Stimulated activated CD4-positive, alpha-beta T cell treated with anti-CD3 and anti-CD28 coated beads, Interleukin-12 subunit alpha, Interleukin-12 subunit beta, amount 100 ng/mL, for 48 hours (primary cell): ENCODE measurements around the gene TMC4.
A peak's percentile ranks its signal among the peaks of the same experiment; 100 is the strongest.

Source experiments
- DNase-seq, 3 donors: peaks; one replicate each; pipeline ENCODE4 v3.0.0-alpha.2; 2020; ENCODE audit warnings: low read depth in 2 of 3, low spot score in 1 of 3

TMC4 gene

GRCh38 chr19:54155694-54156093 is 17.3 kb downstream of the TMC4 start:
- DNase-seq: no peak

DNA sequence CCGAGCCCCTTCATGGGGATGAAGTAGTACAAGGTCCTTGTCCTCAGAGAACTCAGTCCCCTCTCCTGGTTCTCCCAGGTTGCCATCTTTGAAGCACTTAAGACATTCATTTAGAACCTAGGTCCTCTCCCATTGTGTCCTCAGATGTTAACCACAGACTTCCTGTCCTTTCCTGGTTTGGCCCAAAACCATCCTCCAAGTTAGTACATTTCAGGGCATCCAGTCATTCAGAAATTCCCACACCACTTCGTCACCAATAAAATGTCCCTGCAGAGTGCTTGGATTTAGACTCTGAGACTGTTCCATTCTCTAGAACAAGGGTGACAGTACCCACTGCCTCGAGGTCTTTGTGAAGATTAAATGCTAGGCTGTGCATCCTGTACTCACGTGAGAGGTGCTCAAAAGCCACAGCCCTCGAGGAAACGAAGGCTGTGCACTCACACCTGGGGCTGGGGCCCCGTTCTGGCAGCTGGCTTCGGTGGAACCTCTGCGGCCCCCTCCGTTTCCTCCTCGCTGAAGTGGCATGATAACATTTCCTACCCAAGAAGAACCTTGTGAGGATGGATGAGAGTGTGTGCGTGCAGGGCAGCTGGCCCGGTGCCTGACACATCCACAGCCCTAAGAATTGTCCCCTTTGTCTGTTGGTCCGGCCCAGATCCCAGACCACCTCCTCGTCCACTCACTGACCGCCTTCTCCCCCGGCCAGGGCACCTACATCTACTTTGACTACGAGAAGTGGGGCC is 18.2 kb downstream of the TMC4 start:
- no peak for DNase-seq

GRCh38 chr19:54153731-54154326 is 19.1 kb downstream of the TMC4 start:
- DNase-seq: no peak

GRCh38 chr19:54152878-54153524 is 20.0 kb downstream of the TMC4 start:
- no peak for DNase-seq

GRCh38 chr19:54152267-54152666 is 20.7 kb downstream of the TMC4 start:
- no peak for DNase-seq

GRCh38 chr19:54151362-54152035 is 21.5 kb downstream of the TMC4 start:
- DNase-seq: no peak

GRCh38 chr19:54149021-54149812 is 23.7 kb downstream of the TMC4 start:
- DNase-seq: no peak

GRCh38 chr19:54148158-54148557 is 24.8 kb downstream of the TMC4 start:
- no peak for DNase-seq

DNA sequence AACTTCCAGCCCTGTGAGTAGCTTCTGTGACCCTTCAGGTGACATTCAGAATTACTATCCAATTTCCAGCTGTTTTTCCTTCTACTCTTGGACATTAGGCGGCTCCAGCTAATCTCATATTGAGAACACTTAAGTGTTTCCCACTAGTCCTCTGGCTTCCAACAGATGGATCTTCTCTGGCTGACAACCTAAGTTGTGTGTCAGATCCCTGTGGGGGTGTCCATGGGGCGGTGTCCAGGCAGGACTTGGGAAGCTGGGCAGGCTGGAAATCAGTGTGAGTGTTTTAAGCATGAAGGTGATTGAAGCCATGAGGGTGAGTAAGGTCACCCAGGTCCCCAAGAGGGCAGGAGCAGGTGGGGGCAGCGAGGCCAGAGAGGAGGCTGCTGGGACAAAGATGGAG is 25.3 kb downstream of the TMC4 start:
- no peak for DNase-seq

- DNase-seq: no peak
Measured at GRCh38 chr19:54145541-54146158, 27.3 kb downstream of the TMC4 start.

GRCh38 chr19:54142166-54142780 is 30.7 kb downstream of the TMC4 start:
- DNase-seq: no peak

DNA sequence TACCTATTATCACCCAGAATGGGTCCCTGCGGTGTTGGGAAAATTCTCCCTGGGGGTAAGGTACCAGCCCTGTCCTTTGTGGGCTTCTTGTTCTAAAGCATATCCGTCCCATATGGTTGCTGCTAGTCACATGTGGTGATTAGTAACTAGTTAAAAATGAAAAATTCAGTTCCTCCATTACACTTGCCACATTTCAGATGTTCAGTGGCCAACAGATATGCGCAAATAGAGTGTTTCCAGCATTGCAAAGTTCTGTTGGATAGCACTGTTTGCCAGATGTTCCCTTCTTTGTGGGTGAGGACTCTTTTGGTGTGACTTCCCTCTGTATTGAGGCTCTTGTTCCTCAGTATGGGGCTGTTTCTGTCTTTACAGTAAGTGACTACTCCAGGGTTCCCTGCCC is 31.6 kb downstream of the TMC4 start:
- no peak for DNase-seq

DNA sequence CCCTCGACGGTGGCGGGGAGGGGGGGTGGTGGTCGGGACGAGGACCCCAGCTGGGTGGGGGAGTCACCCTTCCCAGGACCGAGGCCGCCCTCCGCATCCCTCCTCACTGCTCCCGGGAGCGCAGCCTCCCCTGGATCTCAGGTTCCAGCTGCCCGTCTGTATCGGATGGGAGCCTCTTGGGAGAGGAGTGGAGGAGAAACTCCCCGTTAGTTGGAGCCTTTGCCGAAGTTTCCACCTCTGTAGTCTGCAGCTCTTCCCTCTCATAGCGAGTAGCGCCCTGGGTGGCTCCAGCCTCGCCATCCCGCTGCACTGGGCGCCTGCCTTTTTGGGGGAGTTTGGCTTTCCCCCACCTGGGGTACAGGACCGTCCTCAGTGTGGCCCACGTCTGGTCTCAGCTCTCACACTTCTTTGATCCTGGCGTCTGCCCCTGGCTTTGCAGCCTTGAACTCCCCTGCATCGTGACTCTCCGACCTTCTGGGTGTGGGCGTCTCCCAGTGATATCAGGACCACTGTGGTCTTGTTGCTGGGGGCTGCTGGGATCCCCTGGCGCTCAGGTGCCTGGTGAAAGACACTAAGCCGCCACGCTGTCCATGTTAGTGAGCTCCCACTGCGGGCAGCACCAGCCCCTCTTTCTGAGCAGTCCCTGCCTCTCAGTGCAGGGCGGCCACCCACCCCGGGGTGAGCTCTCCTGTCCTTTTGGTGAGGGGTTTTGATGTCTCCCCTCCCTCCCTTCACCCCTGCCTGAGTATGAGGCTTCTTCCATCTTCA is 34.3 kb downstream of the TMC4 start:
- peak in 1 of 3 donors; percentile 24 for DNase-seq

GRCh38 chr19:54137699-54138488 is 35.1 kb downstream of the TMC4 start, which contains the start of gene CNOT3:
CNOT3 (plus strand) TSS chr19:54137762; CDS start chr19:54142979, 5,217 bp downstream.
- peak in 1 of 3 donors; percentile 15 for DNase-seq

- DNase-seq: peak; percentile 97 to 99 (median 98)
Measured at GRCh38 chr19:54136864-54137698, 35.9 kb downstream of the TMC4 start.

GRCh38 chr19:54136086-54136863 is 36.7 kb downstream of the TMC4 start:
- no peak for DNase-seq
